Stimulated activated CD8-positive, alpha-beta memory T cell treated with anti-CD3 and anti-CD28 coated beads, Interleukin-4, amount 100 ng/mL, for 4 hours (primary cell): ENCODE measurements around the gene GPX2.

Experiments
- DNase-seq, 2 donors: peaks; one replicate each; pipeline ENCODE4 v3.0.0-alpha.2; 2020; ENCODE audit warnings: low read depth in 2 of 2, low spot score in 1 of 2

GPX2 gene

DNA sequence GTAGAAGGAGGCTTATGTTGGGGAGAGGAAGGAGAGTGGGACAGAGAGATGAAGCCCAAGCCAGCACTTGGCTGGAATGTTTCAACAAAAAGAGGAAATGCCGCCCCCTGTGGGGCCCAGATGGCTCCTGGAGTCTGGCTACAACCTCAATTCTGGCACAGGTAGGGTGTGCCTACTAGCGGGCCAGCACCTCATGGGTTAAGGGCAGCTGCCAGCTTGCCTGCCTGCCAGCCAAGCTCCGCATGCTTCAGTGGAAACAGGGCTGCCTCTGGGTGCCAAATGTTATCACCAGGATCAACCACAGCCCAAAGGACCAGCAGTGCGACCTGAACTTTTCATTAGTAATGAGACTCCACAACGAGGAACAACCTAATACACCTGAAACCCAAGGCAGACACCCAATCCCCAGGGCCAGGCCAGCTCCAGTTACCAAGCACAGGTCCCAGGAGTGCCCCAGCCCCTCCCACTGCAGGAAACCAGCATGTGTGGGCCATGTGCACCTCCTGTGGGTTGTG is 18.3 kb upstream of the GPX2 start:
- DNase-seq: no peak

GRCh38 chr14:64958743-64959142 is 16.2 kb upstream of the GPX2 start:
- no peak for DNase-seq

GRCh38 chr14:64958201-64958600 is 15.7 kb upstream of the GPX2 start:
- DNase-seq: no peak

GRCh38 chr14:64956697-64957406 is 14.3 kb upstream of the GPX2 start:
- no peak for DNase-seq

DNA sequence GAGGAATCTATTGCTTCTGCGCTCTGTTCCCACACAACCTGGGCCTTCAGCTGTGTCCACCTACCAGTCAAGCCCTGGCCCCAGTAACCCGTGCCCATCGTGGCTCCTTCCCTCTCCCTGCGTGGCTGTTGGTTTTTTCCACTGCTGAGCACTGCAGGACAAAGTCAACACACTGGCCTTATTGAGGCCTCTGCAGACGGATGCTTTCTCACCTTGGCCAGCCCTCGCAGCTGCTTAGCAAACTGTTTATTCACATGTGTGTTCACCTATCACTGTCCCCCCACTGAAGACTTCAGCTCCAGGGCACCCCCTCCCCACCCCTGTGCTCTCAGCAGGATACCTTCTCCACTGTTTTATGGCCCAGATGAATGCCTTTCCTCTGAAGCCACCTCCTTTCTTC is 12.8 kb upstream of the GPX2 start:
- no peak for DNase-seq

- no peak for DNase-seq
Measured at GRCh38 chr14:64954491-64955240, 12.1 kb upstream of the GPX2 start.

GRCh38 chr14:64953661-64954060 is 11.1 kb upstream of the GPX2 start:
- no peak for DNase-seq

- no peak for DNase-seq
Measured at GRCh38 chr14:64953310-64953654, 10.7 kb upstream of the GPX2 start.

DNA sequence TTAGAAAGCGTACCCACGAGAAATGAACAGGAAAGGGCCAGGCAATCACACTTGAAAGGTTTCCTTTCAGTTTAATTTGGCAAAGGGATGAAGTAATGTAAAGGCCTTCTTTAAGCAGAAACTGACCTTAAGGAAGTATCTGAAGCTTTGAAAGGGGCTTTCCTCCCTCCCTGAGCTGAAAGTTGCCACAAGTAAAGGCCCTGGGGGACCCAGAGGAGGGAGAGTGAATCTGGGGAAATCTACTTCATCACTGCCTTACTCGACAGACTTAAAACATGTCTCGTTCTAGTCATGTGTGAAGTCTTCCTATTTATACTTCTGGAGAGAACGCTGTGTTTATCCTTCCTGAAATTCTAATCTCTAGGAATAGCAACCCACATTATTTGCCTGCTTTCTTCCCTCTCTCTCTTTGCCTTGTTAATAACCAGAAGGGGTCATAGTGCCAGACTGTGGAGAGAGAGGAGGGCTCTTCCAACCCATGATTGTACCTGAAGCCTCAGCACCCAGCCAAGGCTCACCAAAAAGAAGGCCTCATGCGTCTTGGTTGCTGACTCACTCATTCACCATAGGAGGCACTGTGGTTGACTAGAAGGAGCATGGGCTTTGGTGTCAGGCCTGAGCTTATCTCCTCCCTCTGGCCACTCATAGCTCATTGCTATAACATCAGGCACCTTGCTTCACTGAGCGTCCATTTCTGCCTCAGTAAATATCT is 10.2 kb upstream of the GPX2 start:
- no peak for DNase-seq

GRCh38 chr14:64951724-64952123 is 9.2 kb upstream of the GPX2 start:
- no peak for DNase-seq

DNA sequence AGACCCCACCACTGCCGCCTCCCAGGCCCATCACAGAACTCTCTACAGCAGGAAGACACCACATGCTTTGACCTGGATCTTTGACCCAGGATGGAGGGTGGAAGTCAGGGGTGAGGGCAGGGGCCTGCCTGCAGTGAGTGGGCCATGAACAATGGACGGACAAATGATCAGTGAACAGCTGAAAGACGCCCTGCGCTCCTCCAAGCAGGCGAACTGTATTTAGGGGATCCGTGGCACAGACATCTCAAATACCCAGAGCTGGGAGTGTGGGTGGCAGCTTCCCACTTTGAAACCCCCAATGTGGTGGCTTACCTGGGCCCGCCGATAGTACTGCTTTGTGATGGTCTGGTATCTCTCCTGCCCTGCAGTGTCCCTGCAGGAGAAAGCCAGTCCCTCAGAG is 8.7 kb upstream of the GPX2 start:
- DNase-seq: no peak

DNA sequence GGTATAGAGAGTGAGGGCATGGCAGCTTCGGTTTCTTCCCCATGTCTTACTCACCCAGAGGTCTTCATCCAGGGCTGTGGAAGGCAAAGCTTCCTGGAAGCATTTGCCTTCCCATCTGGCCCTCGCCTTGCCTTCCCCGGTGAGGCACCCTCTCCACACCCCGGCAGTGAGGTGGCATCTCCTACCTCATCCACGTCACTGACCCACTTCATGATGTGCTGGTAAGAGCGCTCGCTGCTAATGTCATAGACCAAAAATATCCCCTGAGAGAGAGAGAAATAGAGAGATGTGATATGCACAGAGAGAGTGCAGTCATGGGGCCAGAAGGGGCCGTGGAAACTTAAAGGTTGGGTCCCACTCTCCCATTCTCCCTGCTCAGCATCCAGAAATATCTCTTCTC is 8.3 kb upstream of the GPX2 start:
- DNase-seq: no peak

DNA sequence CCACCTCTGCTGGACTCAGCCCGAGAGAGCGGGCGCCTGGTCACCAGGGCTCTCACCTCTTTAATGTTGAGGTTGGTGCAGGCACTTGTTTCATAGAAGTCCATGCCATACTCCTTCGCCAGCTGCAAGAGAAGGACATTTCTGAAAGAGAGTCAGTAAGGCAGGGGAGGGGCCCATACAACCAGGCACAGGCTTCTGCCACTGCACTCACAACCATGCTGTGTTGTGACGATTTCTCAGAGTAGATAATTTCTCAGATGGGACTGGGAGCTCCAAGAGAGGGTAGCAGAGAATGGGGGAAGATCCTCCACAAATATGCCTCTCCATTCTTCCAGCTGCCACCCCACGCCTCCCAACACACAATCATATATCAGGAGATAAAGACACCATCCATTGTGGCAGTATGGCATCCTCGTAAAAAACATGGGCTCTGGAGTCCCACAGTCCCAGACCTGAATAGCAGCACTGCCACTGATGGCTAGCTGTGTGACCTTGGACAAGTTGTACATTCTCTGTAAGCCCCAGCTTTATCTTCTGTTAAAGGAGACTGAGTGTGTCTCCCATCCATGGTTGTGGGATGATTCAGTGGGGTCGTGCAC is 6.2 kb upstream of the GPX2 start:
- no peak for DNase-seq

DNA sequence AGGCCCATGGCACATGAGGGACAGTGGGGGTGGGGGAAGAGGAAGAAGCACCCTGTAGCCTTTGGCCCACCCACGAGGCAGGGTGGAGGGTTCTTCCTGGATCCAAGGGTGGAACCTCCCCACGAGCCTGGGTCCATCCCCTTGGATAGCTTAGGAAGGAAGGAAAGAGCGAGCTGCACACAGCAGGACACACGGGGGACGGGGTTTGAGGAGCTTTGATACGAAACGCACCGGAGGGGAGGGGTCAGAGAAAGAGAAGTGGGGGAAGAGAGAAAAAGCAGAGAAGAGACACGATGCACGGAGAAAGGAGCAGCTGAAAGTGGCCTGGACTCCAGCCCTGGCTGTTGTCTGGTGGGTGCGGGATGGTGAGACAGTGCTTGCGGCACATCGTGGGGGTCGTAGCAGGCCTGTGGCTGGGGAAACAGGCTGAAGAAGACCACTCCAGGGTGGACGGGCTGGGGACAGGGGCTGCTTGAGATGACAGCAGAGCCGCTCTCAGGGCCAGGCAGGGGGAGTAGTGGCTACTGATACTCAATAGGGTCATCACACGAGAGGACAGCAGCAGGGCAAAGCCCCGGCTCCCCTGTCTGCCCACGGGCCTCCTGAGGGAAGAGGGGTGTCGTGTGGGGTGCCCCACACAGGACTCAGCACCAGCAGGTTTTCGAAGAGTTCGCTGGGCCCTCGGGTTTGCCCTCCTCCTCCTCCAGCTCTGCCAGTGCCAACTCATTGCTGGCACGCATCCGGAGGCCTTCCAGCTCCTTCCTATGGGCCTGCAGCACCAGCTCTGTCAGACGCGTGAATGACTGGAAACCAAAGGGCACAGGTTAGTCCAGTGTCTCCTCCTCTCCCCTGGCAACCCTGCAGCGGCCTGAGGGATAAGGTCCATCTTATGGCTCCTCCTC is 5.4 kb upstream of the GPX2 start:
- DNase-seq: no peak

- no peak for DNase-seq
Measured at GRCh38 chr14:64946310-64947045, 3.9 kb upstream of the GPX2 start.

GRCh38 chr14:64945431-64946178 is 3.1 kb upstream of the GPX2 start:
- no peak for DNase-seq

DNA sequence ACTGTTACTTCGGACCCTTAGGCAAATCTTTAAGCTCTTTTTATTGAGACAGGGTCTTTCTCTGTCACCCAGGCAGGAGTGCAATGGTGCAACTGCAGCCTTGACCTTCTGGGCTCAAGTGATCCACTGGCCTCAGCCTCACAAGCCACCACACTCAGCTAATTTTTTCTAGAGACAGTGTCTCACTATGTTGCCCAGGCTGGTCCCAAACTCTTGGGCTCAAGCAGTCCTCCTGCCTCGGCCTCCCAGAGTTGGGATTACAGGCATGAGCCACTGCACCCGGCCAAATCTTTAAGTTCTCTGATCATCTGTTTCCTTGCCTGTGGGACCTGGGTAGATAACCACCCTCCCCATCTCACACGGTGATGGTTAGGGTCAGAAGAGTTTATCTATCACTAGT is 2.3 kb upstream of the GPX2 start:
- DNase-seq: no peak

DNA sequence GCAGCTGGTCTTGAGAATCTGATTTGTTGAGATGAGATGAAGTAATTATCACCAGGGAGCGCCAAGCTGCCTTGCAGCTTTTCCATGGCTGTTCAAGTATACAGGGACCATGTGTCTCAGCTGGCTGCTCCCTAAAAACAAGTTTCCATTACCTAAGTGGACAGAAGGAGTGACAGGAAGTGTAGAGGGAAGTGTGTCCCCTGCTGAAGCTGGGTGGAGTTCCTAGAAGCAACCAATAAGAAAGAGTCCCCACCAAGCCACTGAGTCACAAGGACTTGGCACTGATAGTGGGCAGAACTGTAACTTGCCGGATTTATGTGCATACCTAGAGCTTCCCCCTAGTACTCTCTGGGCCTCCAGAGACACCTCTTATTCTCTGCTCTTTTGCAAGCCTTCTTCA is 1.5 kb upstream of the GPX2 start:
- no peak for DNase-seq

GRCh38 chr14:64943556-64943955 is 1.0 kb upstream of the GPX2 start:
- no peak for DNase-seq
